Measurements from ENCODE around the gene GNE. TPM values are rescaled to one million over a fixed set of nuclear protein-coding genes. Genes with fewer than 3 reads are reported as not detected.

The GNE gene
- total RNA-seq, 1 experiment from 2014 or later, result 8.4 TPM

- DNase-seq (ENCODE audit: low read depth, low spot score), result no peak
- no peak for ATAC-seq
- H3K4me2 ChIP-seq (ENCODE audit: low read length), result no peak overlapping the region
- ChIA-PET CTCF (interaction anchor here (0.9 to 2.0 kb wide), 2 partner anchors 9 to 79 kb away, joined by 3 to 11 read pairs; partner anchors contain the start of gene GNE), POLR2A (no interaction called here), RAD21 (ENCODE audit: low non-redundant PET in 1 of 2, low total read pairs in 2 of 2, uncharacterized antibody in 2 of 2, unreplicated experiment in 2 of 2) (interaction anchor here in 1 of 2 experiments (1.0 kb wide), 1 partner anchor 79 kb away, joined by 3 read pairs; no protein-coding TSS in a partner anchor)
- intact Hi-C loops (cut with micrococcal nuclease), result loop anchor here (2.0 kb wide), 1 partner anchor 80 kb away; no protein-coding TSS in a partner anchor
- H3K36me3 ChIP-seq (ENCODE audit: control insufficient read depth in 1 of 2, insufficient read depth in 2 of 2, low read length in 2 of 2), result peaks cover 0 to 3% of the 10 kb centered on the region in 2 experiments; a peak in 2 of 4 replicates
- H3K4me1 ChIP-seq (ENCODE audit: control insufficient read depth in 1 of 2, insufficient read depth in 2 of 2, low read length in 2 of 2), result no peaks in the 10 kb centered on the region
- BruUV-seq (replicated peaks), result no TSS peak
- TF ChIP-seq, protein P1, sequence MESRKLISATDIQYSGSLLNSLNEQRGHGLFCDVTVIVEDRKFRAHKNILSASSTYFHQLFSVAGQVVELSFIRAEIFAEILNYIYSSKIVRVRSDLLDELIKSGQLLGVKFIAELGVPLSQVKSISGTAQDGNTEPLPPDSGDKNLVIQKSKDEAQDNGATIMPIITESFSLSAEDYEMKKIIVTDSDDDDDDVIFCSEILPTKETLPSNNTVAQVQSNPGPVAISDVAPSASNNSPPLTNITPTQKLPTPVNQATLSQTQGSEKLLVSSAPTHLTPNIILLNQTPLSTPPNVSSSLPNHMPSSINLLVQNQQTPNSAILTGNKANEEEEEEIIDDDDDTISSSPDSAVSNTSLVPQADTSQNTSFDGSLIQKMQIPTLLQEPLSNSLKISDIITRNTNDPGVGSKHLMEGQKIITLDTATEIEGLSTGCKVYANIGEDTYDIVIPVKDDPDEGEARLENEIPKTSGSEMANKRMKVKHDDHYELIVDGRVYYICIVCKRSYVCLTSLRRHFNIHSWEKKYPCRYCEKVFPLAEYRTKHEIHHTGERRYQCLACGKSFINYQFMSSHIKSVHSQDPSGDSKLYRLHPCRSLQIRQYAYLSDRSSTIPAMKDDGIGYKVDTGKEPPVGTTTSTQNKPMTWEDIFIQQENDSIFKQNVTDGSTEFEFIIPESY (IDR thresholded peaks at IDR 0.05; ENCODE audit: extremely low read depth, insufficient replicate concordance, low read length), result no peak
- TF ChIP-seq, protein P2, sequence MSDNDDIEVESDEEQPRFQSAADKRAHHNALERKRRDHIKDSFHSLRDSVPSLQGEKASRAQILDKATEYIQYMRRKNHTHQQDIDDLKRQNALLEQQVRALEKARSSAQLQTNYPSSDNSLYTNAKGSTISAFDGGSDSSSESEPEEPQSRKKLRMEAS (IDR thresholded peaks at IDR 0.05), result no peak
- TF ChIP-seq ELF1 (IDR thresholded peaks at IDR 0.05; ENCODE audit: borderline replicate concordance, low read depth), result no peak
- no peak for TF ChIP-seq POLR2AphosphoS5 (IDR thresholded peaks at IDR 0.05; ENCODE audit: low read depth, low read length)
- TF ChIP-seq YY1 (IDR thresholded peaks at IDR 0.05; ENCODE audit: extremely low read depth, insufficient replicate concordance, low read depth, low read length), result no peak
- TF ChIP-seq CBX3 (IDR thresholded peaks at IDR 0.05; ENCODE audit: low read depth), result no peak
- TF ChIP-seq ZFX (IDR thresholded peaks at IDR 0.05), result no peak
- no peak for TF ChIP-seq FOSL1 (IDR thresholded peaks at IDR 0.05; ENCODE audit: low read depth)
- no peak for TF ChIP-seq TCF7L2 (IDR thresholded peaks at IDR 0.05; ENCODE audit: borderline replicate concordance, extremely low read depth, insufficient read depth, insufficient read length)
- TF ChIP-seq, protein P3, sequence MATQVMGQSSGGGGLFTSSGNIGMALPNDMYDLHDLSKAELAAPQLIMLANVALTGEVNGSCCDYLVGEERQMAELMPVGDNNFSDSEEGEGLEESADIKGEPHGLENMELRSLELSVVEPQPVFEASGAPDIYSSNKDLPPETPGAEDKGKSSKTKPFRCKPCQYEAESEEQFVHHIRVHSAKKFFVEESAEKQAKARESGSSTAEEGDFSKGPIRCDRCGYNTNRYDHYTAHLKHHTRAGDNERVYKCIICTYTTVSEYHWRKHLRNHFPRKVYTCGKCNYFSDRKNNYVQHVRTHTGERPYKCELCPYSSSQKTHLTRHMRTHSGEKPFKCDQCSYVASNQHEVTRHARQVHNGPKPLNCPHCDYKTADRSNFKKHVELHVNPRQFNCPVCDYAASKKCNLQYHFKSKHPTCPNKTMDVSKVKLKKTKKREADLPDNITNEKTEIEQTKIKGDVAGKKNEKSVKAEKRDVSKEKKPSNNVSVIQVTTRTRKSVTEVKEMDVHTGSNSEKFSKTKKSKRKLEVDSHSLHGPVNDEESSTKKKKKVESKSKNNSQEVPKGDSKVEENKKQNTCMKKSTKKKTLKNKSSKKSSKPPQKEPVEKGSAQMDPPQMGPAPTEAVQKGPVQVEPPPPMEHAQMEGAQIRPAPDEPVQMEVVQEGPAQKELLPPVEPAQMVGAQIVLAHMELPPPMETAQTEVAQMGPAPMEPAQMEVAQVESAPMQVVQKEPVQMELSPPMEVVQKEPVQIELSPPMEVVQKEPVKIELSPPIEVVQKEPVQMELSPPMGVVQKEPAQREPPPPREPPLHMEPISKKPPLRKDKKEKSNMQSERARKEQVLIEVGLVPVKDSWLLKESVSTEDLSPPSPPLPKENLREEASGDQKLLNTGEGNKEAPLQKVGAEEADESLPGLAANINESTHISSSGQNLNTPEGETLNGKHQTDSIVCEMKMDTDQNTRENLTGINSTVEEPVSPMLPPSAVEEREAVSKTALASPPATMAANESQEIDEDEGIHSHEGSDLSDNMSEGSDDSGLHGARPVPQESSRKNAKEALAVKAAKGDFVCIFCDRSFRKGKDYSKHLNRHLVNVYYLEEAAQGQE (IDR thresholded peaks at IDR 0.05; ENCODE audit: low read depth), result no peak
- no peak for TF ChIP-seq EGR1 (IDR thresholded peaks at IDR 0.05; ENCODE audit: low read depth)
- no peak for TF ChIP-seq JUND (IDR thresholded peaks at IDR 0.05)
- TF ChIP-seq POLR2A (IDR thresholded peaks at IDR 0.05; ENCODE audit: borderline replicate concordance, extremely low read depth, insufficient read depth, insufficient read length), result no peak
- TF ChIP-seq CTCF (IDR thresholded peaks at IDR 0.05 in 2 of 3, conservative IDR thresholded peaks at IDR 0.05 in 1 of 3; ENCODE audit: borderline replicate concordance in 1 of 3, insufficient read depth in 1 of 3, low read depth in 2 of 3, low read length in 2 of 3), result no peak
- TF ChIP-seq EZH2 (IDR thresholded peaks at IDR 0.05), result no peak
- TF ChIP-seq CEBPB (IDR thresholded peaks at IDR 0.05; ENCODE audit: low read depth), result no peak
- no peak for TF ChIP-seq SRF (IDR thresholded peaks at IDR 0.05; ENCODE audit: low read depth)
- H3K79me2 ChIP-seq (ENCODE audit: insufficient read depth, low read length), result no peaks in the 10 kb centered on the region; the same call in 1 of the 2 replicates
- H2AFZ ChIP-seq (ENCODE audit: low read depth, low read length, poor library complexity, severe bottlenecking), result no peak overlapping the region
- no peak overlapping the region for H3K4me3 ChIP-seq (replicated peaks in 1 of 2; ENCODE audit: low read depth in 1 of 2, low read length in 2 of 2)
- H3K27me3 ChIP-seq (ENCODE audit: insufficient read depth, low read length), result no peaks in the 10 kb centered on the region
- no peak overlapping the region for H3K9ac ChIP-seq (ENCODE audit: low read length)
- no peaks in the 10 kb centered on the region for H4K20me1 ChIP-seq (ENCODE audit: insufficient read depth)
- no peaks in the 10 kb centered on the region for H3K9me2 ChIP-seq (ENCODE audit: insufficient read depth)
- no peak overlapping the region for H3K27ac ChIP-seq (ENCODE audit: low read depth, low read length)
- no peaks in the 10 kb centered on the region for H3K9me3 ChIP-seq (ENCODE audit: control insufficient read depth in 1 of 2, insufficient read depth in 1 of 2, low read depth in 1 of 2, low read length in 2 of 2)
Measured at GRCh38 chr9:36249189-36249588, 9.1 kb downstream of the GNE start.
